ENCODE data around the gene CCDC89. TPM values are rescaled to one million over a fixed set of nuclear protein-coding genes. Genes with fewer than 3 reads are reported as not detected.
A peak's percentile ranks its signal among the peaks of the same experiment; 100 is the strongest.

Gene CCDC89
- total and polyA plus RNA-seq, 2 of the 4 experiments (the other 2 are of a cell fraction), result 4.0 to 7.9 TPM

DNA sequence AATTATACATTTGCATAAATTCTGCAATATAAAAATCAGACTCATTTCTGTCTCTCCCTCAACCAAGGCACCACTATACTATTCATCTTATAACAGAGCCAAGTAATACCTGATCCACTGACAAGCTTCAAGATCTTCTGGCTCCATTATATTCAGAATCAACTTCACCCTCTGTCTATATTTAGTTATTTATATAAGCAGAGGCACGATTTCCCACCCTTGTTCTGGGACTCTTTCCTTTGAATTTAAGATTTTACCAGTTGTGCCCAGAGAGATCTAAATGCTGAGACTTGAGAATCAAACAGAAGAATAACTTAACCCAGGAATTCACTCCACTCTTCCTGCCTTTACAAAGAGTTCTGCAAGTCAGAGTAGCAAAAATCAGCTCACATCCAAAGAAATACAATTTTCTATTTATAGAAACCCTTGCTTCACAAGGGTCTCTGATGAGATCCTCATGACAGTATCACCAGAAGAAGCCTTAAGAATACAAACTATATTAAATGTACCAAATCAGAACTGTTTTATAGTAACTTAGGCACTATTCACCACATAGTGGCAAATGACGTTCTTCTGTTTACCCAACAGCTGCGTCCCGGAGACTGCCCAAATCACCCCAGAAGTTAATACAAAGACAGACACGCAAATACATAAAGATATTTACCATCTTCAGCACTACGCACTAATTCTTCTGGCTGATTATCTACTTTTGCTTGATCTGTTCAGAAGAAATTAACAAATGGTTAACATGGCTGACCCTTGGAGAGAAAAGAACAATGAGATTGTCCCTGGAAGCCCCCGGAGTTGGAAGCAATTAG, 32.3 kb upstream of the CCDC89 start:
- CTCF ChIA-PET, result interaction anchor here (0.6 kb wide), 3 partner anchors 10 to 379 kb away, joined by 3 to 5 read pairs (median 3); no protein-coding TSS in a partner anchor
- peak; percentile 7 for ATAC-seq (ENCODE audit: low read depth)
- intact Hi-C loops (cut with micrococcal nuclease), result loop anchor here (2.0 to 5.0 kb wide), 4 partner anchors 54 to 110 kb away; partner anchors contain the start of genes CREBZF and SYTL2
- no peak for TF ChIP-seq FOS (IDR thresholded peaks at IDR 0.05; ENCODE audit: low read depth, low read length)
- no peak for TF ChIP-seq POLR2A (IDR thresholded peaks at IDR 0.05; ENCODE audit: low read depth, low read length)
- TF ChIP-seq, protein P1, sequence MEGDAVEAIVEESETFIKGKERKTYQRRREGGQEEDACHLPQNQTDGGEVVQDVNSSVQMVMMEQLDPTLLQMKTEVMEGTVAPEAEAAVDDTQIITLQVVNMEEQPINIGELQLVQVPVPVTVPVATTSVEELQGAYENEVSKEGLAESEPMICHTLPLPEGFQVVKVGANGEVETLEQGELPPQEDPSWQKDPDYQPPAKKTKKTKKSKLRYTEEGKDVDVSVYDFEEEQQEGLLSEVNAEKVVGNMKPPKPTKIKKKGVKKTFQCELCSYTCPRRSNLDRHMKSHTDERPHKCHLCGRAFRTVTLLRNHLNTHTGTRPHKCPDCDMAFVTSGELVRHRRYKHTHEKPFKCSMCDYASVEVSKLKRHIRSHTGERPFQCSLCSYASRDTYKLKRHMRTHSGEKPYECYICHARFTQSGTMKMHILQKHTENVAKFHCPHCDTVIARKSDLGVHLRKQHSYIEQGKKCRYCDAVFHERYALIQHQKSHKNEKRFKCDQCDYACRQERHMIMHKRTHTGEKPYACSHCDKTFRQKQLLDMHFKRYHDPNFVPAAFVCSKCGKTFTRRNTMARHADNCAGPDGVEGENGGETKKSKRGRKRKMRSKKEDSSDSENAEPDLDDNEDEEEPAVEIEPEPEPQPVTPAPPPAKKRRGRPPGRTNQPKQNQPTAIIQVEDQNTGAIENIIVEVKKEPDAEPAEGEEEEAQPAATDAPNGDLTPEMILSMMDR (conservative IDR thresholded peaks at IDR 0.05; ENCODE audit: low read depth, low read length), result no peak
- TF ChIP-seq, protein P2, sequence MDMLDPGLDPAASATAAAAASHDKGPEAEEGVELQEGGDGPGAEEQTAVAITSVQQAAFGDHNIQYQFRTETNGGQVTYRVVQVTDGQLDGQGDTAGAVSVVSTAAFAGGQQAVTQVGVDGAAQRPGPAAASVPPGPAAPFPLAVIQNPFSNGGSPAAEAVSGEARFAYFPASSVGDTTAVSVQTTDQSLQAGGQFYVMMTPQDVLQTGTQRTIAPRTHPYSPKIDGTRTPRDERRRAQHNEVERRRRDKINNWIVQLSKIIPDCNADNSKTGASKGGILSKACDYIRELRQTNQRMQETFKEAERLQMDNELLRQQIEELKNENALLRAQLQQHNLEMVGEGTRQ (IDR thresholded peaks at IDR 0.05; ENCODE audit: low read depth, low read length), result no peak
- no peak for TF ChIP-seq SMC3 (IDR thresholded peaks at IDR 0.05; ENCODE audit: low read depth, low read length)
- TF ChIP-seq, protein P3, sequence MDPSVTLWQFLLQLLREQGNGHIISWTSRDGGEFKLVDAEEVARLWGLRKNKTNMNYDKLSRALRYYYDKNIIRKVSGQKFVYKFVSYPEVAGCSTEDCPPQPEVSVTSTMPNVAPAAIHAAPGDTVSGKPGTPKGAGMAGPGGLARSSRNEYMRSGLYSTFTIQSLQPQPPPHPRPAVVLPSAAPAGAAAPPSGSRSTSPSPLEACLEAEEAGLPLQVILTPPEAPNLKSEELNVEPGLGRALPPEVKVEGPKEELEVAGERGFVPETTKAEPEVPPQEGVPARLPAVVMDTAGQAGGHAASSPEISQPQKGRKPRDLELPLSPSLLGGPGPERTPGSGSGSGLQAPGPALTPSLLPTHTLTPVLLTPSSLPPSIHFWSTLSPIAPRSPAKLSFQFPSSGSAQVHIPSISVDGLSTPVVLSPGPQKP (IDR thresholded peaks at IDR 0.05; ENCODE audit: borderline replicate concordance, low read depth, low read length), result no peak
- no peak for TF ChIP-seq BHLHE40 (IDR thresholded peaks at IDR 0.05; ENCODE audit: low read depth, low read length)
- no peak for TF ChIP-seq RCOR1 (IDR thresholded peaks at IDR 0.05; ENCODE audit: insufficient replicate concordance, low read length)
- TF ChIP-seq MAZ (IDR thresholded peaks at IDR 0.05; ENCODE audit: borderline replicate concordance, low read depth, low read length), result no peak
- no peak for TF ChIP-seq RFX5 (IDR thresholded peaks at IDR 0.05; ENCODE audit: low read depth, low read length)
- TF ChIP-seq CHD1 (IDR thresholded peaks at IDR 0.05; ENCODE audit: low read depth, low read length), result no peak
- TF ChIP-seq RAD21 (IDR thresholded peaks at IDR 0.05; ENCODE audit: low read length), result no peak
- TF ChIP-seq NFE2L2 (IDR thresholded peaks at IDR 0.05; ENCODE audit: low read depth, low read length), result no peak
- TF ChIP-seq CEBPB (IDR thresholded peaks at IDR 0.05; ENCODE audit: low read depth, low read length), result no peak

More for the DNA sequence above, 32.3 kb upstream of the CCDC89 start:
- peak overlapping the region; percentile 87 for H4K91ac ChIP-seq (ENCODE audit: insufficient read depth, low read depth, low read length)
- peaks cover 14 to 27% of the 10 kb centered on the region in 2 experiments; a peak in 3 of 4 replicates for H3K79me1 ChIP-seq (ENCODE audit: low read depth in 1 of 2, low read length in 2 of 2)
- no peaks in the 10 kb centered on the region for H4K20me1 ChIP-seq (ENCODE audit: insufficient read depth, low read length)
- POLR2A ChIA-PET (ENCODE audit: unreplicated experiment), result interaction anchor here (1.1 kb wide), 1 partner anchor 59 kb away, joined by 4 read pairs; no protein-coding TSS in a partner anchor
- no TSS peak for BruUV-seq (replicated peaks)
- peaks cover 3% of the 10 kb centered on the region; the same call in 1 of the 2 replicates for H3K9me1 ChIP-seq (ENCODE audit: insufficient read depth, low read length)
- H3K4me3 ChIP-seq (ENCODE audit: insufficient read depth, low read depth, low read length), result peak overlapping the region; percentile 52
- H4K5ac ChIP-seq (ENCODE audit: low read depth, low read length), result peak overlapping the region; percentile 91
- no peaks in the 10 kb centered on the region for H3K27me3 ChIP-seq (ENCODE audit: control insufficient read depth, insufficient read depth, low read length)
- in situ Hi-C loops (cut with MboI; ENCODE audit: low sequenced_read_pairs) (no loop called here), dilution Hi-C loops (cut with HindIII; ENCODE audit: low sequenced_read_pairs, unreplicated experiment) (no loop called here)
- peak overlapping the region; percentile 97 for H2BK5ac ChIP-seq (ENCODE audit: low read depth, low read length, poor library complexity, severe bottlenecking)
- H3K4ac ChIP-seq (ENCODE audit: low read depth, low read length), result peak overlapping the region; percentile 84
- H3K9ac ChIP-seq (ENCODE audit: low read depth, low read length), result peak overlapping the region; percentile 86
- H3K9me3 ChIP-seq (ENCODE audit: control insufficient read depth, insufficient read depth, low read length), result no peaks in the 10 kb centered on the region
- peak overlapping the region; percentile 56 for H3K4me2 ChIP-seq (ENCODE audit: low read depth, low read length)
- H3K36me3 ChIP-seq (ENCODE audit: control insufficient read depth, insufficient read depth, low read length), result peaks cover 5% of the 10 kb centered on the region; the same call in 1 of the 2 replicates
- H3K14ac ChIP-seq (replicated peaks; ENCODE audit: low read depth, low read length), result peak overlapping the region; percentile 93
- peak overlapping the region; percentile 95 for H3K18ac ChIP-seq (ENCODE audit: low read depth, low read length)
- H2AK9ac ChIP-seq (replicated peaks; ENCODE audit: low read depth, low read length, poor library complexity), result peak overlapping the region; percentile 80
- H3K4me1 ChIP-seq (ENCODE audit: control insufficient read depth, insufficient read depth, low read length), result peaks cover 8% of the 10 kb centered on the region
- WGBS, 2 experiments (ENCODE audit: extremely low coverage in 2 of 2, insufficient read length in 1 of 2), result no CpG with 5 or more reads among the region's 7 CpGs
- DNase-seq, result peak; percentile 28
- peak overlapping the region; percentile 72 to 85 for H4K8ac ChIP-seq (ENCODE audit: low read depth in 2 of 2, low read length in 2 of 2)
- peak overlapping the region; percentile 88 for H3K56ac ChIP-seq (ENCODE audit: extremely low read depth, insufficient read depth, low read length)
- H2AK5ac ChIP-seq (ENCODE audit: low read depth, low read length), result peak overlapping the region; percentile 54
- peak overlapping the region; percentile 60 for H3K27ac ChIP-seq (ENCODE audit: insufficient read depth, low read length)
- peak overlapping the region; percentile 93 for H2BK120ac ChIP-seq (ENCODE audit: low read depth, low read length)
- H3K23ac ChIP-seq (ENCODE audit: low read depth, low read length), result peak overlapping the region; percentile 77
- H2BK15ac ChIP-seq (ENCODE audit: low read depth, low read length), result peak overlapping the region; percentile 66; the same call in 1 of the 3 replicates
- H2AFZ ChIP-seq (replicated peaks; ENCODE audit: low read length, poor library complexity), result peak overlapping the region; percentile 77
- peak overlapping the region; percentile 68 for H2BK20ac ChIP-seq (ENCODE audit: low read depth, low read length)

Measured in IMR-90 (cell line).